T-helper 17 cell (primary cell): Measurements from ENCODE around the gene LTC4S. TPM values are rescaled to one million over a fixed set of nuclear protein-coding genes. Genes with fewer than 3 reads are reported as not detected.
A peak's percentile ranks its signal among the peaks of the same experiment; 100 is the strongest.
"Not testable (repeated sequence)": the region's sequence is repeated elsewhere in the genome, so short reads cannot be mapped to it uniquely, and the experiment has no call there.

Source experiments
- ATAC-seq: fragments of 150-1000 bp; cut with Tn5 transposase; 2 replicates; pipeline ENCODE4 v1.10.0; 2021; ENCODE audit warnings: mild to moderate bottlenecking, moderate library complexity
- DNase-seq, 3 donors: peaks; one replicate each; pipeline versions ENCODE4 v3.0.0 to v3.0.0-alpha.2; 2020 to 2021
- H3K9me3 ChIP-seq: one replicate; pipeline ENCODE4 v1.7.0; 2013; ENCODE audit warnings: low read length, mild to moderate bottlenecking; ENCODE audit not compliant: control insufficient read depth, poor library complexity, severe bottlenecking
- H3K27ac Mint-ChIP-seq: one replicate; pipeline ENCODE4 v1.8.0; 2022; ENCODE audit warnings: mild to moderate bottlenecking, moderate library complexity, mixed read lengths
- H3K27me3 Mint-ChIP-seq: one replicate; pipeline ENCODE4 v1.8.0; 2022; ENCODE audit warnings: mixed read lengths
- H3K36me3 Mint-ChIP-seq: one replicate; pipeline ENCODE4 v1.8.0; 2022; ENCODE audit warnings: low read depth, mixed read lengths
- H3K4me1 Mint-ChIP-seq: one replicate; pipeline ENCODE4 v1.8.0; 2022; ENCODE audit warnings: mild to moderate bottlenecking, mixed read lengths
- H3K4me3 Mint-ChIP-seq: one replicate; pipeline ENCODE4 v1.8.0; 2022; ENCODE audit warnings: mild to moderate bottlenecking, moderate library complexity, mixed read lengths
- total RNA-seq, 4 donors: library from RNA in 2 of 4; stranded (reverse) in 2 of 4; gene quantifications; one replicate each; pipeline ENCODE4 v1.2.3 and lab custom pipeline; 2022 to 2026

The LTC4S gene
- total RNA-seq = 1 to 10 TPM; 6.4 to 6.8 TPM
- total RNA-seq (lab: John Stamatoyannopoulos, UW) = 2.3 to 3.7 reads per million in 2 donors

GRCh38 chr5:179793468-179794139 lies at the start of gene LTC4S:
TSS of gene LTC4S (plus strand) at chr5:179793986. CDS start at chr5:179794081, 95 bp downstream.
- Mint-ChIP-seq H3K4me3 (peak within 1 kb of the TSS; percentile 83), H3K36me3 (no peaks in the 10 kb centered on the region), H3K27ac (peak within 1 kb of the TSS; percentile 87), H3K27me3 (no peaks in the 10 kb centered on the region), H3K4me1 (peaks cover 17% of the 10 kb centered on the region)
- no peaks in the 10 kb centered on the region for H3K9me3 ChIP-seq
- DNase-seq = peak in 2 of 3 donors; percentile 36 to 42
- peak; percentile 67 for ATAC-seq

GRCh38 chr5:179744106-179744505 lies 49.7 kb upstream of the LTC4S start:
- not testable (repeated sequence) for H3K27ac Mint-ChIP-seq, H3K4me3 Mint-ChIP-seq, H3K9me3 ChIP-seq, DNase-seq, H3K27me3 Mint-ChIP-seq, H3K36me3 Mint-ChIP-seq, ATAC-seq
- H3K4me1 Mint-ChIP-seq = peaks cover 25% of the 10 kb centered on the region

- Mint-ChIP-seq H3K27ac (no peak overlapping the region), H3K4me1 (peaks cover 18% of the 10 kb centered on the region), H3K4me3 (peak overlapping the region; percentile 9), H3K27me3 (no peaks in the 10 kb centered on the region), H3K36me3 (peaks cover 2% of the 10 kb centered on the region)
- DNase-seq (no peak), ATAC-seq (no peak)
- no peaks in the 10 kb centered on the region for H3K9me3 ChIP-seq
Measured at GRCh38 chr5:179746872-179747271, 46.9 kb upstream of the LTC4S start.

DNA sequence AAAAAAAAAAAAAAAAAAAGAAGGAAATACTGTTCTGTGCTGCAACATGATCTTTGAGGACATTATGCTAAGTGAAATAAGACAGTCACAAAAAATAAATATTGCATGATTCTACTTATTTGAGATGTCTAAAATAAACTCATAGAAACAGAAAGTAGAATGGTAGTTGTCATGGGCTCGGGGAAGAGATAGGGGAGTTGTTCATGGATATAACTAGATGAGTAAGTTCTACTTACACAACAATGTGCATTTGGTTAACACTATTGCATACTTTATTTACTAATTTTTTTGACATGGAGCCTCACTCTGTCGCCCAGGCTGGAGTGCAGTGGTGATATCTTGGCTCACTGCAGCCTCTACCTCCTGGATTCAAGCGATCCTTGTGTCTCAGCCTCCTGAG lies 46.0 kb upstream of the LTC4S start:
- H3K36me3 Mint-ChIP-seq = peaks cover 2% of the 10 kb centered on the region
- H3K27ac Mint-ChIP-seq = peak overlapping the region; percentile 68
- H3K9me3 ChIP-seq = no peaks in the 10 kb centered on the region
- ATAC-seq (no peak), DNase-seq (no peak)
- H3K4me1 Mint-ChIP-seq = peaks cover 18% of the 10 kb centered on the region
- no peak overlapping the region for H3K4me3 Mint-ChIP-seq
- no peaks in the 10 kb centered on the region for H3K27me3 Mint-ChIP-seq

- no peak for DNase-seq
- peak overlapping the region; percentile 43 for H3K4me3 Mint-ChIP-seq
- H3K27me3 Mint-ChIP-seq = no peaks in the 10 kb centered on the region
- peaks cover 6% of the 10 kb centered on the region for H3K36me3 Mint-ChIP-seq
- H3K4me1 Mint-ChIP-seq = peaks cover 32% of the 10 kb centered on the region
- no peak for ATAC-seq
- no peaks in the 10 kb centered on the region for H3K9me3 ChIP-seq
- H3K27ac Mint-ChIP-seq = no peak overlapping the region
Measured at GRCh38 chr5:179749857-179750508, 43.8 kb upstream of the LTC4S start.

DNA sequence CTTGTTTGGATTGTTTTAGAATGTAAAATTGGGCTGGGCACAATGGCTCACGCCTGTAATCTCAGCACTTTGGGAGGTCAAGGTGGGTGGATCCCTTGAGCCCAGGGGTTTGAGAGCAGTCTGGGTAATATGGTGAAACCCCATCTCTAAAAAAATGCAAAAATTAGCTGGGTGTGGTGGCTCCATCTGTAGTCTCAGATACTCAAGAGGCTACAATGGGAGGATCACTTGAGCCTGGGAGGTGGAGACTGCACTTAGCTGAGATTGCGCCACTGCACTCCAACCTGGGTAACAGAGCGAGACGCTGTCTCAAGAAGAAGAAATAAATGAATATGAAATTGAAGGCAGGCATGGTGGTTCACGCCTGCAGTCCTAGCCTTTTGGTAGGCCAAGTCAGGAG lies 39.8 kb upstream of the LTC4S start:
- no peaks in the 10 kb centered on the region for H3K9me3 ChIP-seq
- Mint-ChIP-seq H3K36me3 (peaks cover 4% of the 10 kb centered on the region), H3K27me3 (no peaks in the 10 kb centered on the region), H3K4me3 (no peak overlapping the region), H3K27ac (peak overlapping the region; percentile 75), H3K4me1 (peaks cover 33% of the 10 kb centered on the region)
- DNase-seq (no peak), ATAC-seq (no peak)

DNA sequence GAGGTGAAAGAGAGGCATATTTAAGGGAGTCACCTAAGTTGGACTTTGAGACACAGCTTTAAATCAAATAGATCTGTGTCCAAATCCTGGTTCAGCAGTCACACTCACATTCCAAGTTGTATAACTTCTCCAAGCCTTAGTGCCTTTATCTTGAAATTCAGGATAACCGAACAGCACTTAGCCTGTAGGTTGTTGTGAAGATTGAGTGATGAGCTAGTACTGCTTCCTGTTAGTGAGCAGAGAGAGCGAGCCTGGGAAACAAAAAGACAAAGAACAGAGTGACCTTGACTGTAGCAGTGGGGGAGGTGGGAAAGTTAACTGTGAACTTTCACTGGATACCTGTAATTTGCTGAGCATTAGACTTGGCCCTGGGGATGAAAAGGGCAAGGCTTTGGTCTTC lies 38.8 kb upstream of the LTC4S start:
- no peaks in the 10 kb centered on the region for H3K9me3 ChIP-seq
- peak overlapping the region; percentile 75 for H3K27ac Mint-ChIP-seq
- peaks cover 43% of the 10 kb centered on the region for H3K4me1 Mint-ChIP-seq
- peaks cover 4% of the 10 kb centered on the region for H3K36me3 Mint-ChIP-seq
- H3K27me3 Mint-ChIP-seq = no peaks in the 10 kb centered on the region
- peak overlapping the region; percentile 56 for H3K4me3 Mint-ChIP-seq
- ATAC-seq = no peak
- no peak for DNase-seq

GRCh38 chr5:179758955-179759354 lies 34.8 kb upstream of the LTC4S start:
- H3K9me3 ChIP-seq = no peaks in the 10 kb centered on the region
- H3K4me3 Mint-ChIP-seq = peak overlapping the region; percentile 21

DNA sequence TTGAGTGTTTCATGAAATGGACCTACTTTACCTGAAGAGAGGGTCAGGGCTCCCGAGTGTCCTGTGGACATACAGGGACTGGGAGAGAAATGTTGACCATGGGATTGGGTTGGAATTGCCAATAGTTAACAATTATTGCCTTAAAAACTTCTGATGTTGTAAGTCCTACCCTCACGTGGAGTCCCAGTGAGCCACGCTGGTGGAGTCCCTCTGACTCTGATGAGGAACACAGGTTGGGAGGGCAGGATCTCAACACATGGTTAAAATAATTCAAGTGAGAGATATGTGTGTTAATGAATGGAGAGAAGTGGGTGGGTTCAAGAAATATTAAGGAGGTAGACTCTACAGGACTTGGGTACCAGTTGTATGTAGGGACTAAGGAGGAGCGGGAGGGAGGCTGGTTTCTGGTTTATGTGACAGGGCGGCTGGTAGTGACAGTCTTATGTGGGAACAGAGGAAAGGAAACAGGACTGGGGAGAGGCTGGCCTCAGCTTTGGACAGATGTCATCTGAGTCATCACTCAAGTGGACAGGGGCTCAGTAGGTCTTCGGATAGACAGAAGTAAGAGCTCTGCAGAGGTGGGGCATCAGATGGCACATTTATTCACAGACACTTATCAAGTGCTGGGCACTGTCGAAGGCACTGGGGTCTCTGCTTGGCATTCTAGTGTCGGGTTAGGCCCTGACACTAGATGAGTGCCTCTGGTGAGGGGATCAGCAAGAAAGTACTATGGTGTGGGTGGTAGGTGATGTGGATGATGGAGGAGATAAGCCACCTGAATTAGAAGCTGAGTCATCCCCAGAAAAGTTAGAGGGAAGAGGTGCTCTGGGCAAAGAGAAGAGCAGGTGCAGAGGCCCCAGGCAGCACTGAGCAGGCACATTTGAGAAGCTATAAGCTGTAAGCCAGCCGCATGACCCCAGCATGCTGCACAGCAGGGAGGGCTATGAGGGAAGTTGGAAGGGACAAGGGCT lies 33.9 kb upstream of the LTC4S start:
- Mint-ChIP-seq H3K4me1 (peaks cover 50% of the 10 kb centered on the region), H3K27me3 (no peaks in the 10 kb centered on the region), H3K27ac (peak overlapping the region; percentile 96), H3K4me3 (peak overlapping the region; percentile 50), H3K36me3 (peaks cover 2% of the 10 kb centered on the region)
- no peaks in the 10 kb centered on the region for H3K9me3 ChIP-seq
- peak; percentile 10 for ATAC-seq
- DNase-seq = no peak

More at GRCh38 chr5:179758955-179759354, 34.8 kb upstream of the LTC4S start:
- ATAC-seq (no peak), DNase-seq (no peak)
- Mint-ChIP-seq H3K4me1 (peaks cover 57% of the 10 kb centered on the region), H3K27ac (peak overlapping the region; percentile 96), H3K36me3 (peaks cover 2% of the 10 kb centered on the region), H3K27me3 (no peaks in the 10 kb centered on the region)

GRCh38 chr5:179762079-179762780 lies 31.6 kb upstream of the LTC4S start:
- DNase-seq = no peak
- no peaks in the 10 kb centered on the region for H3K9me3 ChIP-seq
- H3K27ac Mint-ChIP-seq = peak overlapping the region; percentile 27
- ATAC-seq = peak; percentile 71
- peaks cover 2% of the 10 kb centered on the region for H3K36me3 Mint-ChIP-seq
- peak overlapping the region; percentile 19 for H3K4me3 Mint-ChIP-seq
- peaks cover 39% of the 10 kb centered on the region for H3K4me1 Mint-ChIP-seq
- no peaks in the 10 kb centered on the region for H3K27me3 Mint-ChIP-seq

GRCh38 chr5:179762781-179763176 lies 31.0 kb upstream of the LTC4S start:
- ATAC-seq (no peak), DNase-seq (no peak)
- Mint-ChIP-seq H3K27me3 (no peaks in the 10 kb centered on the region), H3K27ac (no peak overlapping the region), H3K4me1 (peaks cover 39% of the 10 kb centered on the region), H3K36me3 (peaks cover 2% of the 10 kb centered on the region), H3K4me3 (no peak overlapping the region)
- H3K9me3 ChIP-seq = no peaks in the 10 kb centered on the region

DNA sequence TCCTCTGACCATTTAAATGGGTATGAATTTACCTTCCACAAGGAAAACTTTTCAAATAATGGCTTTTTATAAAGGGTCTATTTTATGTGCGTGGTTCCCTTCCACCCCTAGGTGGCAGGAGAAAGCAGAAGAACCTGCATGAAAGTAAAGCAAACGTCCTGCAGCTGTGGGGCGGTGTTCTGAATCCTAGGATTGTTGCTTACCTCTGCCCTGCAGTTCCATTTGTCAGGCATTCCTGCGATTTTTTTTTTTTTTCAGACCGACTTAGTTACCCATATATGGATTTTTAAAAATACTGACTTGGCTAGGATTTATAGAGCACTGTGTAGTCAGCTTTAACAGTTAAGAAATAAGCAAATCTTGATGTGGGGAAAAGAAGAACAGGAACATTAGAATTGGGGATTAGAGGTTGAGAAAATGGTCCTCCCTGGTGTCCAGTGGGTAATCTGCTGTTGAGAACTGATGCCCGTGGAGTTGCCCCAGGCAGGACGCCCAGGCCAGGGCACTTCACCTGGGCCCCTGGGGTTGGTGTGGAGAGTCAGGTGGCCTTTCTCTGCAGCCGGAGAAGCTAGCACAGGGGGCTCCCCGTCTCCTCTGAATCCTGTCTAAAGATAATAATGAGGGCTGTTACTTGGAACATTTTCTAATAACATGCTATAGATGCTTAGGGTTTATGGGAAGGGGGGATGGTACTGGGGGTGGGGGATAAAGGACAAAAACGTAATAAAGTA lies 30.4 kb upstream of the LTC4S start:
- DNase-seq (peak; percentile 20 to 33 (median 22)), ATAC-seq (peak; percentile 70)
- Mint-ChIP-seq H3K27ac (no peak overlapping the region), H3K36me3 (peaks cover 2% of the 10 kb centered on the region), H3K4me1 (peaks cover 39% of the 10 kb centered on the region), H3K27me3 (no peaks in the 10 kb centered on the region), H3K4me3 (no peak overlapping the region)
- no peaks in the 10 kb centered on the region for H3K9me3 ChIP-seq
